NCI-H1092 treated with DMSO at 0.1 percent for 48 hours (cell line): ENCODE results near the gene HOXD13.
A peak's percentile ranks its signal among the peaks of the same experiment; 100 is the strongest.

Experiments
- DNase-seq: peaks from one replicate; lab custom pipeline; 2025; lab: John Stamatoyannopoulos, UW

Gene HOXD13

DNA sequence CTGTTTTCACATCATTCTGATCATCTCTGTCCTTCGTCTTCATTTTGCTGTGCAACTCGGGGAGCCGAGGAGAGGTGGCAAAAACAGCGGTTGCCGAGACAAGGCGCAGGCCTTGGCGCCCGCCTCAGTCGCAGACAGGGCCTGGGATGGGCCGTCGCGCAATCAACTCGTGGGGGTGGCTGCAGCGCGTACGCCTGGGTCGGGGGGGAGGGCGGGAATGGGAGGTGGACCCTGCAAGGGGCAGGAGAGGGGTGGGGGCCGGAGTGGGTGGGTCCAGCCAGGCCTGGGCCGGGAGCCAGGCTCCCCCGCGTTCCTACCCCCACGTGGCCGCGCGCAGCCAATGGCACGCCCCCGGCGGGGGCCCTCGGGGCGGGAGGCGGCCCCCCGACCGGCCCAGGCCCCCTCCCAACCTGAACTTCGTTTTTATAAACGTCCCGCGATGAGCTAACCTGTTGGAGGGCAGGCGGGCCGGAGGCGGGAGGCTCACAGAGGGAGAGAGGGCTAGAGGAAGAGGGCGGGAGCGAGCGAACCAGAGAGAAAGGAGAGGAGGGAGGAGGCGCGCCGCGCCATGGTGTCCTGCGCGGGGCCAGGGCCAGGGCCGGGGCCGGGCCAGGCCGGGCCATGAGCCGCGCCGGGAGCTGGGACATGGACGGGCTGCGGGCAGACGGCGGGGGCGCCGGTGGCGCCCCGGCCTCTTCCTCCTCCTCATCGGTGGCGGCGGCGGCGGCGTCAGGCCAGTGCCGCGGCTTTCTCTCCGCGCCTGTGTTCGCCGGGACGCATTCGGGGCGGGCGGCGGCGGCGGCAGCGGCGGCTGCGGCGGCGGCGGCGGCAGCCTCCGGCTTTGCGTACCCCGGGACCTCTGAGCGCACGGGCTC, at the start of gene HOXD13:
TSS of gene HOXD13 (plus strand) at position 452 of the 875 bp plus-strand sequence. CDS start at position 622, 170 bp downstream.
- no peak for DNase-seq

DNA sequence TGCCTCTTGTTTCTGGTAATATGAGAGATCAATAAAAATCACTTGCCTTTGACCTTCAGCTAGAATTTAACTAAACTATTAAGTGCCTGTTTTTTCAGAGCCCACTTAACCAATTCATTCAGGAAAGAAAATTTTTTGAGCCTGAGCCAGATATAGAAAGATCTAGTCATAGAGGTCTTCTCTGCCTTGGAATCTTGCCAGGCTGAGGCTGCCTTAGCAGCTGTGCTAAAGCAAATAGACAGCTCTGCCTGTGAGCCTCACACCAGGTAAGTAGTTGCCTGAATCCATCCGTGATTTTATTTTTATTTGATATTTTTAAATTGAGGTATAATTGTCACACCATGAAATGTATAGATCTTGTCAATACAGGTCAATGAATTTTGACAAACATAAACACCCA, 36.1 kb upstream of the HOXD13 start:
- DNase-seq, result peak; percentile 92

DNA sequence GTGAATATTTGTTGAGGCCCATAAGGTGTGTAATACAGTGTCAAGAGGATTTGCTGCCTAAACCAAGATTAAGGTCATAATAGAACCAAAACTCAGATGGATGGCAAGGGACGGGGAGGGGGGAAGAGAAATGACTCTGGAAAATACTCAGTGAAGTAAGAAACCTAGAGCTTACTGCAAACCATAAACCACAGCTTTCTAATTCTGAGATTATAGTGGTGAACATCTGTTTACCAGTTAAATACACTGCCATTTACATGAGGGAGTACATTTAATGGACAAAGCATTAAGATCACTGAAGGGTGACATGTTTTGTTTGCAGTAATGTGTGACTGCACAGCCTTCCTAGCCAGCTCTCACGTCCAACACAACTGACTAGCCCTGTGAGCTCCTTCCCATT, 28.6 kb upstream of the HOXD13 start:
- DNase-seq, result peak; percentile 44

DNA sequence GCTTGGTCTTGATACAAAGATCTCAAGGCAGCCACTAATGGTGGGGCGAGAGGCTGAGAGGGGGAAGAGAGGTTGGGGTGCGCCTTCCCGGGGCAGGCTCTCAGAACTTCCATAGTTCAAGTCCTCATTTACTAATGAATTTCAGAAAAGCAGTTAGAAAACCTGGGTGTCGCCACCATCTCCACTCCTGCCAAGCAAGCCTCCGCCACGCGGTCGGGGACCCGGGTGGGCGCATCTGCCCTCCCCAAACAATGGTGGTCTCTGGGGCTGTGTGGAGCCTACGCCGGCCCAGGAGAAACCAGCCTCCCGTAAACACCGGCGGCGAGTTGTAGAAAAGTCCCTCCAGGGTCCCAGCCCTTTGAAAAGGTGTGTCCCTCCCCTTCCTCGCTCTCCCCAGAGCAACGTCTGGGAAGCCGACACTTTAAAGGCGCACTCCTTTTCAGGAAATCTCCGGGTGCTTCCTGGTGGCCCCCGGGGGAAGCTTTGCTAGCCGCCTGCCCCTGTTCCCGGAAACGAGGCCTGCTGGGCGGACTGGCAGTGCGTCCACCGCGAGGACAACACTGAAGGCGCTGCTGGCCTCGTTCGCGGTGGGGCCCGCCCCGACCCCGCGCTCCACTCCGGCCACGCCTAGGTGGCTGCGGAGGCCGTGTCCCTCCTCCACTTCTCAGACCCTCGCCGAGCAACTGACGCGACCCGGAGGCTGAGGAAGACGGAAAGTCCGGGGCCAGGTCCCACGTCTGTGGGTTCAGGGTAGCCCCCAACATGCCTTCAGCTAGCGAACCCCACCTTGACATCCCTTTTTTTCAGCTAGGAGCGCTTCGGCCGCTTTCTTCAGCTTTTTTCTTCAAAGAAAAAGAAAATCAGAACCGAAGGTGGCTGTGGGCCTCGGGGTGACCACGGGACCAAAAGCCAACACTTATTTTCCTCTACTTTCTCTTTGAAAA, 25.6 kb upstream of the HOXD13 start:
- no peak for DNase-seq

DNA sequence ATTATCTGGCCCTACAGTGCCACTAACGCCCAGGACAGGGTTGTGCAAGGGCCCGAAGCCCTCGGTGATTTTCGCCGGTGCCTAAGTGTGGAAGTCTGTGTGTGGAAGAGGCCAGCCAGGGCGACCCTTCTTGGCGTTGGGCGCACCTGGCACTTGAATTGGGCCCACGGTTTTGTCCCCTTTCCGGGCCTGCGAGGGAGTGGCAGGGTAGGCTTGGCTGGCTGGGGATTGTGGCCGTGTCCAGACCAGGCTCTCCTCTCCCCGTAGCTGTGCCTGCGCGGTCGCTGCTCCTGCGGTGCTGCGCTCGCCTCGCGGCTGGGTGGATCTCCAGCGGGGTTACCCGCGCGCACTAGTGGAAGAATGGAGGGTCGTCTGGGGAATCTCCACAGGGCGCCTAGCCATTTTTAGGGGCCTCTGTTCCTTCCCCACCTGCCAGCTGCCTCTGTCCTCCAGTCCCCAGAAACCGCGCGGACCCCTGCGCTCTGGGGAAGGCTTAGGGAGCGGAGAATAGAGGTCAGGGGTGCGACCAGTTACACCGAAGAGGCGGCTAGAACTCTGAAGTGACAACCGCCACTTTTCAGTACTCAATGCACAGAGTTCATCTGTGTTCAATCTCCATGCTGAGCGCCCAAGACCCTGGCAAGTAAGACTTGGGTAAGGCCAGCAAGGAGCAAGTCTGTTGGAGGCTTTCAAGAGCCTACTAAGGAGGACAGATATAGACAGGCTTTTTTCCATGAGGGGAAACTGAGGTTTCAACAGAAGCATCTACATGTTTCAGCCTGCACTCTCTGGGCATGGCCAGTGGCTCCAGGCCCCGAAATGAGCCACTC, 24.7 kb upstream of the HOXD13 start:
- no peak for DNase-seq

DNA sequence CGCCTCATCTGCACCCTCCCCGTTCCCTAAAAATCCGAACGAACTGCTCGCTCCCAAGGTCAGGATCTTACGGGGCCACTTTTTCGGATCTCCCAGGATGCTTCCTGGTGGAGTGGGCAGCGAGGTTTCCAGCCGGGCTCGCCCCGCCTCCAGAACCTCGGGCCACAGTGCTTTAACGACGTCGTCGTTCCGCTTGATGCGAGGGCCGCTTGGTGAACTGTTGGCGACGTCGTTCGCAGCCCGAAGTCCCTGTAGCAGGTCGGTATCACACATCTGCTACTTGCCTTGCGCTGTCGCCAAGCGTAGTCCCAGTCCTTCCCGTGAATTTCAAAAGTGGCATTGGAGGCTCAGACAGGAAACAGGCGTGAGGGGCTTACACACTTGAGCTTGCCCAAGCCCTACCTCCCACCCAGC, 24.1 kb upstream of the HOXD13 start:
- no peak for DNase-seq

DNA sequence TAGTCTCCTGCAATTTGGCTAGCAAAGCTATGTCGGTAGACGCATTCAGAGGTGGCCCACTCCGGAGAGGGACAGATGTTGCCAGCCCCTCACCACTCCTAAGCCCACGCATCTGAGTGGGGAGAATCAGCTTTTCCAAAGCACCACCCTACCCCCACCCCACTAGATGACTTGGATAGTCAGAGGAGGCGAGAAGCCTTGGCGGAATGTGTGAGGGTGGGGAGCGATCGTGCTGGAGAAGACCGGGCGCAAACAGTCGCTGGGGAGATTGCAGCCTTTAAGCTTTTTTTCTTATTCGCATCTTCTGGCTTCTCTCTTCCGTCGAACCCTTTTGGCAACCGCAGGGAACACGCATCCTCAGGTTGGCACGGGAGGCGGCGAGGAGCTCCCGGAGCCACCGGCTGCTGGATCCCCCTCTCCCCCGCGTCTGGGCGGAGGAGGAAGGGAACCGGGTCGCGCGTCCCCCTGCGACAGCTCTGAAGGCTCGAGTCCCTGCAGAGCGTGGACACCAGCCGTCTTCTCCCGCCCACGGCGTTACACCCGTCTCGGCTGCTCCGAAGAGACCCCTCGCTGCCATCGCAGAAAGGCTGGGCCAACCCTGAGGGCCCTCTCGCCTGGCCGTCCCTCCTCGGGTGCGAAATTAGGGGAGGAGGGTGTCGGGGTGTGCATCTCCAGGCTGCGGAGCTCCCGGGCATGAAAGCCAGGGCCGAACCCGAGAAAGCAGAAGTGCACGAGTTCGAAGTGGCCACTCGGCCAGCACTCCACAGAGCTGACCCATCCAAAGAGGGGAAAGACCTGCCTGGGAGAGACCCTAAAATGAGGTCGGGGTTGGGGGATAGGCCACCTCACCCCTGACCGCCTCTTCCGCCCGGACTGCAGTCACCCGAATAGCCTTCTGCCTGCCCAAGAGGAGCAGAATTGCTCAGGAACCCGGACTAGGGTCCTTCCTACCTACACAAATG, 20.9 kb upstream of the HOXD13 start:
- DNase-seq, result no peak

DNA sequence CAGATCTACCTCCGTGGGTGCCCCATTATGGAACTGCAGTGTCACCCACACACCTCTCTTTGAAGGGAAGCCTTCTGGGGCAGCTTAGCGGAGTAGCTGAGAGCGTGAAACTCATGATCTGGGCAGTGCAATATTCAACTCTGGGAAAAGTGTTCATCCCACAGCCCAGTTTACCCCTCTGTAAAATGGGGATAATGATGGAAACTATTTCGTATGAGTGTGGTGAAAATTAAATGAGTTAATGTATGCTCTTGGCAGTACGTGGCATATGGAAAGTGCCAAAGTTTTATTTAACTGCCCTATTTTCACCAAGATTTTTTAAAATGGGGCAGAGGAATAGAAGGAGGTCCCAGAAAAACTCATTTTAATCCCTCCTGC, 20.2 kb upstream of the HOXD13 start:
- no peak for DNase-seq

DNA sequence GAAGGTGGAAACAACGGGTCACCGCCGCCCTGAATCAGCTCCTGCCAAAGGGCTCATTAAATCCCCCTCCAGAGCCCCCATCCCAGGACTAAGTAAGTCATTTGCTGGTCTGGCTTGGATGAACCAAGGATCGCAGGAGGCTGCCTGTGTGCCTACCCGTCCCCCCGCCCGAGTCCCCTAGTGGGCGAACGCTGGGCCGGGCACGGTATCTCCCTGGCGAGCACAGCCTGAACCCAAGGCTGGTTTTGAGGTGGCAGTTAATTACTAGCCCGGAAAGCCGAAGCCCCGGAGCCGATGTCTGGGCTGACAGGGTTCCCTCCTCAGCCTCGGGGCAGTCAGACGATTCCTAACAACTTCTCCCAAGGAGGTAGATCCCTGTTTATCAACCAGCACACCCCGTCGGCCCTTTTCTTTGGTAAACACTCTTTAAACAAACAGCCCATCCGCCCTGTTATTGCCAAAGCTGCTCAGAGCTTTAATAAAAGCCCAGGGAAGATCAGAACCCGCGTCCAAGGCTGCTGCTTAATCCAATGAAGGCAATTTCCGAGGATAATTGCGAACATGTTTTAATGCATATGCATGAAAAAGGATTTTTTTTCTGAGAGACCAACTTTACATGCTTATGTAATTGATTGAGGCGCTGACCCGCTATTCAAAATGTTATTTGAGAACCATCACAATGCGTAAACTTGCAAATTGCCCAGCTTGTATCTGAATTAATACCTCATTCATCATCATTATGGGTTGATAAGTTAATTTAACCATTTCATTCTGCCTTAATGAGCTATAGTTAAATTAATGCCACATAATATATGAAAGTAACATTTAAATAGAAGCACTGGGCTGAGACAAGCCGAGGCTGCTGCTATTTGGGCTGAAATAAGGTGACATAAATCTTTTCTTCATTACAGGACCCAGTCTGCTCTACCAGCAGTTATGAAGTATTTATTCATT, 19.3 kb upstream of the HOXD13 start:
- no peak for DNase-seq

DNA sequence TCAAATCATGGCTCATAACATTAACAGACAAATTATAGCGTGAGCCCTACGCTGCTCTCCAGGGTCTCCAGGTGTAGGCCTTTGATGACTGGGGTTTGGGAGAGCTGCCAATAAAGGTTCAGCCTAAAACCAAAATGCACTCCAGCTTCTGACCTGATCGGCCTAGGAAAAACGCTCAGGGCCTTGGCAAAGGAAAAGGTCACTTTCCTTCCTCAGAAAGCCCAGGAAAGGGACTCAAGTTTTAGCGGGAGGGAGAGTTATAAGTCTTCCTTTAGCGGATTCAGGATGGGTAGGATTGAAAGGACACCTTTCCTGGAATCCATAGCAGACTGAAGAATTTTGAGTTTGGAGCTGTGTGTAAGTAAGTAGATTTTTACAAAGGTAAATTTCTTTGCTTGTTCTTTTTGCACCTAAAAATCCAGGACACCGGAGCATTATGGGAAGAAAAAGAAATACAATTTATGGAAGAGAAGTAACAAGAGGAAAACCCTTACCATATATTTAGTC, 17.5 kb upstream of the HOXD13 start:
- peak; percentile 11 for DNase-seq

DNA sequence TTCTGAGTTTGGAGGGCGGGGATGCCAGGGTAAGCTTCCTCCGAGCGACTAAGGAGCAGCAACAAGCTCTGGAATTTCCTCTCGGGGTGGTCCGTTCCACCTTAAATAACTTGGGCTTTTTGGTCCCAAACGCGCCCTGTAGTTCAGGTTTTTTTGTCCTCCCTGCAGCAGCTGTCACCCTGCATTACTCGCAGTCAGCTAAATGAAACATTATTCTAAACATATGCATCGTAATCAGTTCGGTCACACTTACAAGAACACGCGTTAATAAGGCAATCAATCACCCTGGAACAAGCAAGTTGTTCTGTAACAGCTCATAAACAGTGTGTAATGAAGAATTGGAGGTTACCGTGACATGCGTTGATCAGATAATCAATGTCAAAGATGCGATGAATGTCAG, 17.0 kb upstream of the HOXD13 start:
- no peak for DNase-seq

DNA sequence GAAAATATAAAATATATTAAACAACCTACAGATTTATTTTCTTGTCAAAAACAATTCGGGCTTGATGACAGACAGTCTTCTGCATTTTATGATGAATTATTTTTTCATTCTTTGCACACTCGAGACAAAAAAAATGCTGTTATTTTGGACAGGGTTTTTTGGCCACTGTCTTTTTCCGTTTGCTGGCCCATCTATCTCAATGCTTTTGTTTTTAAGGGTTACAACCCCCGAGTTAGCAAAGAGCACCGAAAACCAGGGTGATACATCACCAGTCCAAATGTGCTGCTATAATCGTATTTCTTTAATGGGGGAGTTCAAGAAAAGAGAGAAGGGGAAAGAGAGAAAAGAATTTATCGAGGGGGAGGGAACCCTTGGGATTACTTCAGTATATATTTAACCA, 16.5 kb upstream of the HOXD13 start:
- DNase-seq, result no peak

DNA sequence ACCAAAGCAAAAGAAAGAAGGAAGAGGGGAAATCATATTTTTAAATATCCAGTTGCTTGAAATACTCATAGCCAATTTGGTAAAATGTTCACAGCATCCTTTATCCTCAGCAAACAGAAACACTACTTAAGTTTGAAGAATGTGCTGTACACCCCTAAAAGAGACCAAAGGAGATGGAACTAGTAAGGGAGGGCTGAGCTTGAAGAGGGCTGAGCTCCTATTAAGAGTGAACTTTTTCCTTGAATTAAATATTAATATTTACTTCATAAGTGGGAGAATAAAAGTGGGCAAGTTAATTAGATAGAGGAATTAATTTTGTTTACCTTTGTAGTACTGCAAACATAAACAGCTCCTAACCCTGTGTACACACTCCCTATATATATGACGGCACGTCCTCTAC, 15.7 kb upstream of the HOXD13 start:
- no peak for DNase-seq

DNA sequence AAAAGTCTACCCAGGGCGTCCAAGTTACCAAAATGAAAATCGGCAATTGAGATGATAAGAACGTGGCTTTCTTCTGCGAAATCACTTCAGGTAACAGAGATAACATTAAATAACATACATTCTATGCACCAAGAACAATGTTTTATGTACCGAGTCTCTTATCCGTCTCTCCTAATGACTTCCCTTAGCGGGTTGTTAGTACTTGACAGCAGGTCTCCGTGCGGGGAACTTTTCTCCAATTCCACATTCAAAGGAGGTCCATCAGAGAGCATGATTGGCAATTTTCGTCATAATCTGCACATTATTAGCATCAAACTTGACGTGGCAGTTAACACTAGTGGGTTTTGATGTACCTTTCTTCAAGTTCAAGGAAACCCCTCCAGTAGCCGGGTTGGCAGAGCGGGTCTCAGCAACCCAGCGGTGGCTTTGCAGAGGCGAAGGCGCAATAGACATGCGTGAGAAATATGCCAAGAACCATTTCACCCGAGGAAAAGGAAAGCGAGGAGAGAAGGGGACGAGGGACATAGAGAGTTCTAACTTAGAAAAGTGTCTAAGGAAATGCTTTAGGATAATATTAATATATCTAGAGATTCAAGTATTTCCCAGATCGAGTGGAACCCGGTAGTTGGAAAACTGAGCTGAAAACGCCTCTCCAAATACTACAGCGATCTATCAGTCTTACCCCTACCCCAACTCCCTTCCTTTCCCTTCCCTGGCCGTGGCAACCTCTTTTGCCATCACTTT, 13.8 kb upstream of the HOXD13 start:
- DNase-seq, result no peak

DNA sequence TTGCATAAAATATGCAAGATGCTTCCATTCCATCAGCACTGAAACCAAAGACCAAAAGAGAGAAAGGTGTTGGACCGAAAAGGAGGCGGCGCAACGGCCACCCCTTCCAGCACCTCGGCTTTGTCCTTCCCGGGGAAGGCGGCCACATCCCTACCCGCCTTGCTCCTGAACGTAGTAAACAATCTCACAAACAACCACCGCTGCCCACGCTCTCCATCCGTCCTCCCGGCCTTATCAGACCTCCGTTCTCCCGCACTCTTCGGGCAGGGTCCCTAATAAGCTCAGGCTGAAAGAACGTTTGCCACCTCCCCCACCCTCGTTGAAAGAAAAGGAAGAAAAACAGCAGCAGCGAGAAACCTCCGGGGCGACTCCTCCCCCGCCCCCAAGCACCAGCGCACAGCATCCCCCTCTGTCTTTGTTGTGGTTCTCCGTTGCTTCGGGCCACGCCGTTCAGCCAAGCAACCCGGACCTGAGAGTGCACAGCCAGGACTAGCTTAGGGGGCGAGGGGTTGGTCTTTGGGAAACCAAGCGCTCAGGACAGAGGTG, 13.2 kb upstream of the HOXD13 start:
- no peak for DNase-seq

DNA sequence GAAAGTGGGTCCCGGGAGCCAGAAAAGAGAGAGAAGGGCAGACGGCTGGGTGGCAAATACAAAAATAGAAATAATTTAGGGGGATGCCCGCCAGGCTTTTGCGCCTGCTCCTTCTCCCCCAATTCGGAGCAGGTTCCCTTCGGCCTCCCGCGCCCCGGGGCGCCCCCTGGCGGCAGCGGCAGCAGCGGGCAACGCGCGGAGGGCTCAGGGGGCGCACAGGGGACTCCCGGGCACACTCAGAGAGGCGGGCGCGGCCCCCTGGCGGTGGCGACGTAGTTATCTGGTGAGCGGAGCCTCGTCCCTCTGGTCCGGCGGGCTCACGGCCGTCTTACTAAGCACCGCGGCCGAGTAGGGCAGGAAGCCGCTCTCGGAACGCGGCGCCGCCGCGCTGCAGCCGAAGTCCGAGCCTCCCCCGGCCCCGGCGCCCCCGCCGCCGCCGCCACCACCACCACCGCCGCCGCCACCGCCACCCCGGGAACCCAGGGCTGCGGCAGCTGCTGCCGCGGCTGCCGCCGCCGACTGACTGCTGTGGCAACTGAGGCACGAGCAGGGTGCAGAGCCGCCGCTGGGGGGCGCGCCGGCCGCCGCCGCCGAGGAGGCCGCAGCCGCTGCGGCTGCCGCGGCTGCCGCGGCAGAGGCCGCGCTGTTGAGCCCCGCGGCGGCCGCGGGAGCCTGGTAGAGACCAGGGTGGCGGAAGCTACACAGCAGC, 12.5 kb upstream of the HOXD13 start:
- no peak for DNase-seq

DNA sequence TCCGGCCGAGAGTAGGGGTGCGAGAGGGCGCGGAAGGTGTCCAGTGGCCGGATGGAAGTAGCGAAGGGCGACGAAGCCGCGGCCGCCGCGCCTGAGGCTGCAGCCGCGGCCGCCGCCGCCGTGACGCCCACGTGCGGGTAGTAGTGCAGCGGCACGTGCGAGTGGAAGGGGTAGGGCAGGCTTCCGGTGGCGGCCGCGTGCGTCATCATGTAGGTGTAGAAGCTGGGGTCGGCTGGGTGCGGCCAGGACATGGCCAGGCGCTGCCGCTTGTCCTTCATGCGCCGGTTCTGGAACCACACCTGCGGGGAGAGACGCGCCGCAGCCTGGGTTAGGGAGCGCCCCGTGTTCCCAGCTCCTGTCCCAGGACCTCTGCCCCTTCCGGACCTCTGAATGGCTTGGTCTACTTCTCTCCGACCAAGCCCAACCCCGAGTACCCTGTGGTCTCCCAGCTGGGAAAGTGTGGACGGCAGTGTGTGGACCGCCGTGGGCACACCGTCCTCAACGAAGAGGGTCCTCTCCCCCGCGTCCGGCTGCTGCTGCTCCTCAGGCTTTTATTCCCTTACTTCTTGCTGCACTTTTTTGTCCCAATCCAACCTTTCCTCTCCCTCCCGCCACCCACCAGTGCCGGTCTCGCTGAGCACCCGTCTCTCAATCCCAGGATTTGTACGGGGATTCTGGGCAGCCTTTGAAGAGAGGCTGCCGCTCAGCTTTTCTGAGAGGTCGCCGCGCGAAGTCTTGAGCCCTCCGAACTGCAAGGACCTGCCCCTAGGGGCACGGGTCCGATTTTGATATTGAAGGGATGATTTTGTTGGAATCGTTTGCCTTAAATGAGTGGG, 11.8 kb upstream of the HOXD13 start:
- DNase-seq, result no peak
